ENCODE data around the gene NDUFAF2. TPM values are rescaled to one million over a fixed set of nuclear protein-coding genes. Genes with fewer than 3 reads are reported as not detected.

The NDUFAF2 gene
- total and polyA plus RNA-seq, 2 experiments from 2014 or later: 31.6 to 155 TPM

GRCh38 chr5:61198606-61199005 lies 253.6 kb downstream of the NDUFAF2 start (continued):
- TF ChIP-seq ZNF462 (CRISPR knock-in tag; IDR thresholded peaks at IDR 0.05): no peak
- no peak for TF ChIP-seq CREB1 (CRISPR knock-in tag; IDR thresholded peaks at IDR 0.05; ENCODE audit: low read depth)
- TF ChIP-seq EZH2 (IDR thresholded peaks at IDR 0.05; ENCODE audit: low read depth, unreplicated experiment): no peak
- TF ChIP-seq JUNB (IDR thresholded peaks at IDR 0.05; ENCODE audit: unreplicated experiment): no peak
- no peak for TF ChIP-seq ZNF114 (CRISPR knock-in tag; IDR thresholded peaks at IDR 0.05)
- TF ChIP-seq CTCF (conservative IDR thresholded peaks at IDR 0.05; ENCODE audit: low read depth in 2 of 2): no peak
- TF ChIP-seq ETS1 (IDR thresholded peaks at IDR 0.05): no peak
- no peak for TF ChIP-seq POLR2AphosphoS5 (IDR thresholded peaks at IDR 0.05; ENCODE audit: low read depth)

Measured in GM23338 (cell line).